HL-60 (cell line): Measurements from ENCODE around the gene CLCNKB.

Experiments used
- DNase-seq, 2 experiments: peaks; one replicate each; pipeline ENCODE4 v3.0.0-alpha.2; 2010 to 2020; ENCODE audit warnings: low read depth in 1 of 2, low spot score in 1 of 2
- H3K27ac ChIP-seq: fragments of 250-450 bp; sonication (Bioruptor Pico); replicated peaks from 2 replicates; pipeline ENCODE4 v1.5.1; 2020; ENCODE audit warnings: mild to moderate bottlenecking, moderate library complexity
- H3K27me3 ChIP-seq: fragments of 250-450 bp; sonication (Bioruptor Pico); 2 replicates; pipeline ENCODE4 v1.5.1; 2021; ENCODE audit warnings: mild to moderate bottlenecking, moderate library complexity; ENCODE audit not compliant: insufficient read depth, poor library complexity, severe bottlenecking
- H3K4me3 ChIP-seq: replicated peaks from 2 replicates; pipeline ENCODE4 v1.5.1; 2011; ENCODE audit warnings: mild to moderate bottlenecking, control low read depth, low read length; ENCODE audit not compliant: insufficient read depth
- CTCF ChIP-seq: IDR thresholded peaks from one replicate; pipeline ENCODE4 v1.5.1; 2011; ENCODE audit warnings: low read length, control low read depth, inconsistent platforms; ENCODE audit not compliant: insufficient read depth
- GABPA ChIP-seq: IDR thresholded peaks from 2 replicates; pipeline ENCODE4 v1.6.1; 2012; ENCODE audit warnings: low read depth
- POLR2AphosphoS5 ChIP-seq: IDR thresholded peaks from 2 replicates; pipeline ENCODE4 v1.6.1; 2012; ENCODE audit warnings: low read depth
- REST ChIP-seq: IDR thresholded peaks from 2 replicates; pipeline ENCODE4 v1.6.1; 2012; ENCODE audit warnings: low read depth; ENCODE audit not compliant: insufficient replicate concordance
- SPI1 ChIP-seq: IDR thresholded peaks from 2 replicates; pipeline ENCODE4 v1.6.1; 2012; ENCODE audit warnings: low read depth, mild to moderate bottlenecking, borderline replicate concordance

The CLCNKB gene

GRCh38 chr1:16064536-16065268 is 21.1 kb downstream of the CLCNKB start:
- no peak overlapping the region for H3K27ac ChIP-seq
- H3K27me3 ChIP-seq = peaks cover 46% of the 10 kb centered on the region
- no peak overlapping the region for H3K4me3 ChIP-seq
- TF ChIP-seq POLR2AphosphoS5 (no peak), REST (no peak), SPI1 (no peak)
- no peak for DNase-seq

GRCh38 chr1:16065269-16065576 is 21.6 kb downstream of the CLCNKB start:
- peaks cover 46% of the 10 kb centered on the region for H3K27me3 ChIP-seq
- TF ChIP-seq SPI1 (no peak), REST (no peak), GABPA (no peak), POLR2AphosphoS5 (no peak), CTCF (no peak)
- no peak overlapping the region for H3K27ac ChIP-seq
- H3K4me3 ChIP-seq = no peak overlapping the region
- no peak for DNase-seq

- TF ChIP-seq SPI1 (no peak), REST (no peak), GABPA (no peak), POLR2AphosphoS5 (no peak), CTCF (no peak)
- H3K27me3 ChIP-seq = peaks cover 46% of the 10 kb centered on the region
- no peak overlapping the region for H3K4me3 ChIP-seq
- DNase-seq = no peak
- H3K27ac ChIP-seq = no peak overlapping the region
Measured at GRCh38 chr1:16066245-16066644, 22.7 kb downstream of the CLCNKB start.
